Breast epithelium (tissue), 4 donors: ENCODE measurements around the gene STK31. TPM values are rescaled to one million over a fixed set of nuclear protein-coding genes. Genes with fewer than 3 reads are reported as not detected.

ENCODE experiments used
- DNase-seq, 2 donors: peaks; one replicate each; pipeline ENCODE4 v3.0.0-alpha.2; 2019; ENCODE audit warnings: low spot score in 2 of 2
- H3K27ac ChIP-seq, 2 donors: fragments of 200-600 bp; sonication (generic) in 1 of 2; one replicate each; pipeline ENCODE4 v1.5.1; 2016 to 2019; ENCODE audit warnings: mild to moderate bottlenecking in 1 of 2
- H3K27me3 ChIP-seq, 2 donors: fragments of 200-600 bp; sonication (generic) in 1 of 2; one replicate each; pipeline versions ENCODE4 v1.5.1 to v1.6.0; 2017 to 2019; ENCODE audit warnings: control low read depth in 1 of 2, mild to moderate bottlenecking in 1 of 2
- H3K36me3 ChIP-seq: fragments of 200-600 bp; one replicate; pipeline ENCODE4 v1.5.1; 2019
- H3K4me1 ChIP-seq, 2 donors: fragments of 200-600 bp; sonication (generic); one replicate each; pipeline ENCODE4 v1.5.1; 2016 to 2019; ENCODE audit warnings: control low read depth in 1 of 2
- H3K4me3 ChIP-seq, 3 donors: fragments of 200-600 bp; sonication (generic); 1 replicate in 2 of 3; 2 replicates in 1 of 3; pipeline ENCODE4 v1.5.1; 2016 to 2019; ENCODE audit warnings: mild to moderate bottlenecking in 3 of 3, moderate library complexity in 2 of 3
- H3K9me3 ChIP-seq, 2 donors: fragments of 200-600 bp; sonication (generic) in 1 of 2; one replicate each; pipeline ENCODE4 v1.5.1; 2016 to 2019; ENCODE audit warnings: control low read depth in 1 of 2
- POLR2A ChIP-seq: fragments of 450-650 bp; IDR thresholded peaks from one replicate; pipeline ENCODE4 v1.6.1; 2016; ENCODE audit warnings: antibody characterized with exemption, mild to moderate bottlenecking, moderate library complexity
- POLR2AphosphoS5 ChIP-seq, 3 donors: sonication (generic); formaldehyde crosslinking; IDR thresholded peaks; one replicate each; pipeline ENCODE4 v1.6.1; 2017; ENCODE audit warnings: antibody characterized with exemption in 3 of 3
- intact Hi-C: fragments of 100-400 bp; cut with DNase I; formaldehyde crosslinking; loops from one replicate; pipeline ENCODE4 v1.15.1; 2023; ENCODE audit warnings: low total_unique reads
- total RNA-seq, 3 donors: library from RNA; depleted of rRNA; stranded (reverse); fragments of >200 nt; gene quantifications; one replicate each; pipeline ENCODE4 v1.1.0, GENCODE V29; 2016
- TF ChIP-seq, protein P1 (sequence below), 3 donors: fragments of 450-650 bp; IDR thresholded peaks; one replicate each; pipeline ENCODE4 v1.5.1; 2016 to 2017; ENCODE audit warnings: antibody characterized with exemption in 3 of 3, mild to moderate bottlenecking in 3 of 3, moderate library complexity in 3 of 3

STK31 gene
- total RNA-seq, 3 donors from 2014 or later, result 0.64 to 1.3 (median 1.2) TPM

DNA sequence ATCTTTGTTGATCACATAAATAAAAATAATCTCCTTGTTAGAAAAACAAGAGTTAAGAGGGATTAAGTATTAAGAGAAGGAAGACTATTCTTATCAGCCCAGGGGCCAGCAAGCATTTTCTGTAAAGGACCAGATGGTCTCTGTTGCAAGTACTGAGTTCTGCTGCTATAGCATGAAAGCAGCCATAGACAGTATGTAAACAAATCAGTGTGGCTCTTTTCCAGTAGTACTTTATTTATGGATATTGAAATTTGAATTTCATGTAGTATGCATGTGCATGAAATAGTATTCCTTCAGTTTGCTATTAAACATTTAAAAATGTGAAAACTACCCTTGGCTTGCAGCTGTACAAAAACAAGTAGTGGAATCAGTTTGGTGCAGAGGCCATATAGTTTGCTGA is 81.7 kb downstream of the STK31 start:
- intact Hi-C loops, result no loop called here
- Histone ChIP-seq H3K27ac (no peak overlapping the region), H3K36me3 (no peaks in the 10 kb centered on the region), H3K4me1 (no peaks in the 10 kb centered on the region), H3K27me3 (no peaks in the 10 kb centered on the region), H3K9me3 (peaks cover 12 to 23% of the 10 kb centered on the region in 2 donors), H3K4me3 (no peak overlapping the region)
- TF ChIP-seq, protein P1, sequence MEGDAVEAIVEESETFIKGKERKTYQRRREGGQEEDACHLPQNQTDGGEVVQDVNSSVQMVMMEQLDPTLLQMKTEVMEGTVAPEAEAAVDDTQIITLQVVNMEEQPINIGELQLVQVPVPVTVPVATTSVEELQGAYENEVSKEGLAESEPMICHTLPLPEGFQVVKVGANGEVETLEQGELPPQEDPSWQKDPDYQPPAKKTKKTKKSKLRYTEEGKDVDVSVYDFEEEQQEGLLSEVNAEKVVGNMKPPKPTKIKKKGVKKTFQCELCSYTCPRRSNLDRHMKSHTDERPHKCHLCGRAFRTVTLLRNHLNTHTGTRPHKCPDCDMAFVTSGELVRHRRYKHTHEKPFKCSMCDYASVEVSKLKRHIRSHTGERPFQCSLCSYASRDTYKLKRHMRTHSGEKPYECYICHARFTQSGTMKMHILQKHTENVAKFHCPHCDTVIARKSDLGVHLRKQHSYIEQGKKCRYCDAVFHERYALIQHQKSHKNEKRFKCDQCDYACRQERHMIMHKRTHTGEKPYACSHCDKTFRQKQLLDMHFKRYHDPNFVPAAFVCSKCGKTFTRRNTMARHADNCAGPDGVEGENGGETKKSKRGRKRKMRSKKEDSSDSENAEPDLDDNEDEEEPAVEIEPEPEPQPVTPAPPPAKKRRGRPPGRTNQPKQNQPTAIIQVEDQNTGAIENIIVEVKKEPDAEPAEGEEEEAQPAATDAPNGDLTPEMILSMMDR (IDR thresholded peaks at IDR 0.05), result no peak
- no peak for TF ChIP-seq POLR2A
- TF ChIP-seq POLR2AphosphoS5 (IDR thresholded peaks at IDR 0.05), result no peak
- no peak for DNase-seq

DNA sequence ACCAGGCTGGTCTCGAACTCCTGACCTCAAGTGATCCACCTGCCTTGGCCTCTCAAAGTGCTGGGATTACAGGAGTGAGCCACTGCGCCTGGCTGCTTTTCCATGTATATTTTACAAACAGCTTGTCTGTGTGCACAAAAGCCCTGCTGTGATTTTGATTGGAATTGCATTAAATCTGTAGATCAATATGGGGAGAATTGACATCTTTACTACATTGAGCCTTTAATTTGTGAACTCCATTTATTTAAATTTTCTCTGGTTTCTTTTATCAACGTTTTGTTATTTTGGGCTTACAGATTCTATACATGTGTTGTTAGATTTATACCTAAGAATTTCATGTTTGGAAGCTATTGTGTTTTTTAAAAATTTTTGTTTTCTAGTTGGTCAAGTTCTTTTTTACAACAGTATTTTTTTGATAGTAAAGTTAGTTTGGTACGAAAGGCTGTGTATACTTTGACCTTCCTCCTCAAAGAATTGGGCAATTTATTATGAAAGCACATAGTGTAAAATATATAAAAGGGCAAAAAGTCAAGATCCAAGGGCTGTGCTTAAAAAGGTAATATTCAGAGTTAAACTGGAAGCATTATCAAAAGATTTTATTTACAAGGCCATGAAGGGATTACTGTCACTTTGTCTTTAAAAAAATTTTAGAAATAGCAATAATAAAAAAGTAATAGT is 92.8 kb downstream of the STK31 start:
- Histone ChIP-seq H3K9me3 (no peaks in the 10 kb centered on the region), H3K27me3 (no peaks in the 10 kb centered on the region), H3K36me3 (no peaks in the 10 kb centered on the region), H3K27ac (no peak overlapping the region), H3K4me1 (no peaks in the 10 kb centered on the region), H3K4me3 (no peak overlapping the region)
- intact Hi-C loops, result no loop called here
- no peak for DNase-seq
- no peak for TF ChIP-seq POLR2A
- TF ChIP-seq, protein P1 (IDR thresholded peaks at IDR 0.05), result no peak
- TF ChIP-seq POLR2AphosphoS5 (IDR thresholded peaks at IDR 0.05), result no peak

DNA sequence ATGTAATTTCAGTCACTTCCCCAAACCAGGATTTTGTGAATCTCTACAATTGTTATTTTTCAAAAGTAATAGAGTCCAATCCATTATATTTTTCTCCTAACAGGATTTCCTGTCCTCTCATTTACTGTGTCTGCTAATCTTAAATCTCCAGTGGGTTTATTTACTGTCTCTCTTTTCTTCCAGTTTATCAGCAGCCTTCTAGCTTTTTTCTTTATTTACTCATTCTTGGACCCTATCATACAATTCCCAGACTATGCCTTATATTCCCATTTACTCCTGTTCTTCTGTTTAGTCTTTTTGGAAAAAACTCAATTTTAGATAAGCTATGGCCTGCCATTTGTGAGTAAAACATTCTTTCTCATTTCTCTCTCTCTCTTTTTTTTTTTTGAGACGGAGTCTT is 94.7 kb downstream of the STK31 start:
- Histone ChIP-seq H3K27ac (no peak overlapping the region), H3K4me1 (no peaks in the 10 kb centered on the region), H3K36me3 (no peaks in the 10 kb centered on the region), H3K9me3 (peaks cover 0 to 4% of the 10 kb centered on the region in 2 donors), H3K27me3 (no peaks in the 10 kb centered on the region), H3K4me3 (no peak overlapping the region)
- TF ChIP-seq POLR2AphosphoS5 (IDR thresholded peaks at IDR 0.05) (no peak), POLR2A (no peak)
- TF ChIP-seq, protein P1 (IDR thresholded peaks at IDR 0.05), result no peak
- intact Hi-C loops, result no loop called here
- DNase-seq, result no peak

DNA sequence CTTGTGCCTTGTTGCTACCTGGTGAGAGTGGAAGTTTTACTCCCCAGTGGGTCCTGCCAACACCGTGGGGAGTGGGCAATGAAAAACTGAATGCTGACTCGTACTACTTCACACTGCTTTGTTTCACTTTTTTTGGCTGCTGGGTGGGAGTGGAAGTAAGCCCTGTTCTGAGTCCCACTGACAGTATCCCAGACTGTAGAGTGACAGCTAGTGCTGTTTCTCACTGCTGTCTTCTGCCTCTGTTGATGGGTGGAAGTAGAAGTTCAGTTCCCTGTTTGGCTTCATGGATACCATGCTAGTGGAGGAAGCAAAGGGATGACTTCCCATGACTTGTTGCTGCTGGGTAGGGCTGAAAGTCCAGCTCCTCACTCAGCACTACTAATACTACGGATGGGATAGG is 98.4 kb downstream of the STK31 start:
- no peak for TF ChIP-seq POLR2A
- TF ChIP-seq POLR2AphosphoS5 (IDR thresholded peaks at IDR 0.05), result no peak
- TF ChIP-seq, protein P1 (IDR thresholded peaks at IDR 0.05), result no peak
- Histone ChIP-seq H3K9me3 (peaks cover 0 to 4% of the 10 kb centered on the region in 2 donors), H3K4me1 (no peaks in the 10 kb centered on the region), H3K4me3 (no peak overlapping the region), H3K27ac (no peak overlapping the region), H3K27me3 (no peaks in the 10 kb centered on the region), H3K36me3 (no peaks in the 10 kb centered on the region)
- no peak for DNase-seq
- intact Hi-C loops, result no loop called here

DNA sequence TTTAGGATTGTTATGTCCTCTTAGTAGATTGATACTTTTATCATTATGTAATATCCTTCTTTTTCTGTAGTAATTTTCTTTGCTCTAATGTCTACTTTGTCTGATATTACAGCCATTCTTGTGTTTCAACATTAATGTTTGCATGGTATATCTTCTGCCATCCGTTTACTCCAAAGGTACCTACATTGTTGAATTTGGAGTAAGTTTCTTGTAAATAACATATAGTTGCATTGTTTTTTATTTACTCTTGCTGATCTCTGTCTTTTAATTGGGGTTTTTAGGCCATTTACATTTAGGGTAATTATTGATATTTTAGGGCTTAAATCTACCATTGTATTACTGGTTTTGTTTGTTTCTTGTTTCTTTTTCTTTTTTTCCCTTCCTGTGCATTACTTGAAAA is 100.1 kb downstream of the STK31 start:
- Histone ChIP-seq H3K27ac (no peak overlapping the region), H3K4me3 (no peak overlapping the region), H3K36me3 (no peaks in the 10 kb centered on the region), H3K9me3 (peaks cover 0 to 4% of the 10 kb centered on the region in 2 donors), H3K4me1 (no peaks in the 10 kb centered on the region), H3K27me3 (no peaks in the 10 kb centered on the region)
- intact Hi-C loops, result no loop called here
- TF ChIP-seq POLR2A (no peak), POLR2AphosphoS5 (IDR thresholded peaks at IDR 0.05) (no peak)
- TF ChIP-seq, protein P1 (IDR thresholded peaks at IDR 0.05), result no peak
- no peak for DNase-seq
